Esophagus squamous epithelium (tissue), 4 donors: Measurements from ENCODE around the gene NEFH.

Experiments used
- POLR2A ChIP-seq, 4 donors: fragments of 450-650 bp; IDR thresholded peaks; one replicate each; pipeline ENCODE4 v1.6.1; 2017; ENCODE audit warnings: antibody characterized with exemption in 4 of 4, mild to moderate bottlenecking in 4 of 4, moderate library complexity in 3 of 4
- TF ChIP-seq, protein P1 (sequence below), 6 experiments: fragments of 450-650 bp in 4 of 6; fragments of 200-600 bp in 2 of 6; sonication (generic) in 2 of 6; IDR thresholded peaks; one replicate each; pipeline ENCODE4 v1.5.1; 2016 to 2019; ENCODE audit warnings: antibody characterized with exemption in 6 of 6, mild to moderate bottlenecking in 4 of 6, moderate library complexity in 4 of 6

GRCh38 chr22:29477723-29478318, 2.2 kb upstream of the NEFH start:
- TF ChIP-seq, protein P1, sequence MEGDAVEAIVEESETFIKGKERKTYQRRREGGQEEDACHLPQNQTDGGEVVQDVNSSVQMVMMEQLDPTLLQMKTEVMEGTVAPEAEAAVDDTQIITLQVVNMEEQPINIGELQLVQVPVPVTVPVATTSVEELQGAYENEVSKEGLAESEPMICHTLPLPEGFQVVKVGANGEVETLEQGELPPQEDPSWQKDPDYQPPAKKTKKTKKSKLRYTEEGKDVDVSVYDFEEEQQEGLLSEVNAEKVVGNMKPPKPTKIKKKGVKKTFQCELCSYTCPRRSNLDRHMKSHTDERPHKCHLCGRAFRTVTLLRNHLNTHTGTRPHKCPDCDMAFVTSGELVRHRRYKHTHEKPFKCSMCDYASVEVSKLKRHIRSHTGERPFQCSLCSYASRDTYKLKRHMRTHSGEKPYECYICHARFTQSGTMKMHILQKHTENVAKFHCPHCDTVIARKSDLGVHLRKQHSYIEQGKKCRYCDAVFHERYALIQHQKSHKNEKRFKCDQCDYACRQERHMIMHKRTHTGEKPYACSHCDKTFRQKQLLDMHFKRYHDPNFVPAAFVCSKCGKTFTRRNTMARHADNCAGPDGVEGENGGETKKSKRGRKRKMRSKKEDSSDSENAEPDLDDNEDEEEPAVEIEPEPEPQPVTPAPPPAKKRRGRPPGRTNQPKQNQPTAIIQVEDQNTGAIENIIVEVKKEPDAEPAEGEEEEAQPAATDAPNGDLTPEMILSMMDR (IDR thresholded peaks at IDR 0.05) = no peak
- TF ChIP-seq POLR2A (IDR thresholded peaks at IDR 0.05) = no peak
